CD4-positive, CD25-positive, alpha-beta regulatory T cell (primary cell): ENCODE data around the gene CCDC157. TPM values are rescaled to one million over a fixed set of nuclear protein-coding genes. Genes with fewer than 3 reads are reported as not detected.

ENCODE experiments used
- ATAC-seq, 2 donors: fragments of 150-1000 bp; cut with Tn5 transposase; one replicate each; pipeline ENCODE4 v1.10.0; 2021; ENCODE audit warnings: low read depth in 2 of 2, moderate number of reproducible peaks in 2 of 2, moderate library complexity in 1 of 2
- DNase-seq, 3 donors: peaks; one replicate each; pipeline versions ENCODE4 v3.0.0 to v3.0.0-alpha.2; 2012 to 2022; ENCODE audit warnings: mixed read lengths in 1 of 3
- H3K27ac ChIP-seq: one replicate; pipeline ENCODE4 v1.7.0; 2013; ENCODE audit warnings: mild to moderate bottlenecking, low read length; ENCODE audit not compliant: insufficient read depth, poor library complexity, severe bottlenecking
- H3K27me3 ChIP-seq: one replicate; pipeline ENCODE4 v1.7.0; 2013; ENCODE audit warnings: low read length; ENCODE audit not compliant: control insufficient read depth, insufficient read depth
- H3K36me3 ChIP-seq: one replicate; pipeline ENCODE4 v1.7.0; 2013; ENCODE audit warnings: mild to moderate bottlenecking, low read length, moderate library complexity; ENCODE audit not compliant: control insufficient read depth, insufficient read depth
- H3K4me1 ChIP-seq: 2 replicates; pipeline ENCODE4 v1.7.0; 2013; ENCODE audit warnings: mild to moderate bottlenecking, low read length; ENCODE audit not compliant: insufficient read depth, control insufficient read depth, poor library complexity, severe bottlenecking
- H3K4me3 ChIP-seq: one replicate; pipeline ENCODE4 v1.7.0; 2013; ENCODE audit warnings: low read depth, mild to moderate bottlenecking, low read length, moderate library complexity
- H3K9me3 ChIP-seq, 2 experiments: 1 replicate in 1 of 2; 2 replicates in 1 of 2; pipeline ENCODE4 v1.7.0; 2013; ENCODE audit warnings: low read length in 2 of 2, mild to moderate bottlenecking in 1 of 2, moderate library complexity in 1 of 2; ENCODE audit not compliant: control insufficient read depth in 2 of 2
- H3K27ac Mint-ChIP-seq, 3 donors: one replicate each; pipeline ENCODE4 v1.8.0; 2020 to 2022; ENCODE audit warnings: mild to moderate bottlenecking in 3 of 3, mixed read lengths in 3 of 3, moderate library complexity in 2 of 3
- H3K27me3 Mint-ChIP-seq: one replicate; pipeline ENCODE4 v1.8.0; 2022; ENCODE audit warnings: mild to moderate bottlenecking, mixed read lengths
- H3K36me3 Mint-ChIP-seq: one replicate; pipeline ENCODE4 v1.8.0; 2020; ENCODE audit warnings: mixed read lengths
- H3K4me1 Mint-ChIP-seq, 4 donors: one replicate each; pipeline ENCODE4 v1.8.0; 2020 to 2022; ENCODE audit warnings: mixed read lengths in 4 of 4, mild to moderate bottlenecking in 1 of 4
- H3K4me3 Mint-ChIP-seq, 4 donors: one replicate each; pipeline ENCODE4 v1.8.0; 2020 to 2022; ENCODE audit warnings: mild to moderate bottlenecking in 4 of 4, mixed read lengths in 4 of 4, moderate library complexity in 3 of 4
- H3K9me3 Mint-ChIP-seq, 7 donors: one replicate each; pipeline ENCODE4 v1.8.0; 2020 to 2022; ENCODE audit warnings: mixed read lengths in 7 of 7, mild to moderate bottlenecking in 3 of 7, moderate library complexity in 2 of 7
- polyA plus RNA-seq, 4 donors: library from polyadenylated mRNA; unstranded; fragments of 300-500 nt; fragmentation: Illumina TruSeq; gene quantifications; one replicate each; pipeline ENCODE4 v1.2.3, GENCODE V29; 2021
- total RNA-seq: library from RNA; stranded (reverse); gene quantifications from one replicate; pipeline ENCODE4 v1.2.3, GENCODE V29; 2022

CCDC157 gene
- total and polyA plus RNA-seq, 5 donors from 2014 or later: 1.3 to 7.1 (median 2.0) TPM

GRCh38 chr22:30327864-30328345 is 28.9 kb upstream of the CCDC157 start:
- ATAC-seq: no peak
- H3K9me3 Mint-ChIP-seq: no peaks in the 10 kb centered on the region

GRCh38 chr22:30328466-30329049 is 28.2 kb upstream of the CCDC157 start:
- Histone ChIP-seq H3K9me3 (no peaks in the 10 kb centered on the region), H3K27ac (peak overlapping the region; percentile 6), H3K4me1 (peaks cover 35% of the 10 kb centered on the region), H3K4me3 (no peak overlapping the region), H3K27me3 (no peaks in the 10 kb centered on the region), H3K36me3 (peaks cover 21% of the 10 kb centered on the region)
- Mint-ChIP-seq H3K4me3 (peak overlapping the region in 3 of 4 donors; percentile 73 to 89 (median 85)), H3K9me3 (no peaks in the 10 kb centered on the region), H3K36me3 (peaks cover 11% of the 10 kb centered on the region), H3K27me3 (no peaks in the 10 kb centered on the region), H3K27ac (peak overlapping the region; percentile 49 to 69 (median 55)), H3K4me1 (peaks cover 7 to 41% (median 32%) of the 10 kb centered on the region in 4 donors)
- ATAC-seq: no peak
- no peak for DNase-seq

More at GRCh38 chr22:30327864-30328345, 28.9 kb upstream of the CCDC157 start:
- peak overlapping the region; percentile 90 to 94 (median 94) for H3K27ac Mint-ChIP-seq
- Histone ChIP-seq H3K4me1 (peaks cover 42% of the 10 kb centered on the region), H3K27ac (peak overlapping the region; percentile 82), H3K4me3 (peak overlapping the region; percentile 71), H3K9me3 (no peaks in the 10 kb centered on the region), H3K36me3 (peaks cover 18% of the 10 kb centered on the region), H3K27me3 (no peaks in the 10 kb centered on the region)
- peaks cover 11 to 47% (median 38%) of the 10 kb centered on the region in 4 donors for H3K4me1 Mint-ChIP-seq
- no peaks in the 10 kb centered on the region for H3K27me3 Mint-ChIP-seq
- peaks cover 17% of the 10 kb centered on the region for H3K36me3 Mint-ChIP-seq
- H3K4me3 Mint-ChIP-seq: peak overlapping the region; percentile 28 to 89 (median 79)
- DNase-seq: no peak

GRCh38 chr22:30332551-30332950 is 24.3 kb upstream of the CCDC157 start:
- Histone ChIP-seq H3K4me1 (peaks cover 3% of the 10 kb centered on the region), H3K27ac (no peak overlapping the region), H3K27me3 (no peaks in the 10 kb centered on the region), H3K4me3 (no peak overlapping the region), H3K9me3 (no peaks in the 10 kb centered on the region), H3K36me3 (peaks cover 61% of the 10 kb centered on the region)
- H3K4me3 Mint-ChIP-seq: no peak overlapping the region
- H3K27me3 Mint-ChIP-seq: no peaks in the 10 kb centered on the region
- H3K36me3 Mint-ChIP-seq: peaks cover 32% of the 10 kb centered on the region
- no peak for DNase-seq
- peaks cover 5 to 12% (median 8%) of the 10 kb centered on the region in 4 donors for H3K4me1 Mint-ChIP-seq
- no peak for ATAC-seq
- H3K9me3 Mint-ChIP-seq: no peaks in the 10 kb centered on the region
- peak overlapping the region in 1 of 3 donors; percentile 14 for H3K27ac Mint-ChIP-seq

- Mint-ChIP-seq H3K36me3 (peaks cover 36% of the 10 kb centered on the region), H3K27me3 (no peaks in the 10 kb centered on the region), H3K27ac (peak overlapping the region in 2 of 3 donors; percentile 14 to 17), H3K9me3 (no peaks in the 10 kb centered on the region), H3K4me1 (peaks cover 0 to 7% (median 5%) of the 10 kb centered on the region in 4 donors), H3K4me3 (no peak overlapping the region)
- no peak for ATAC-seq
- no peak overlapping the region for H3K27ac ChIP-seq
- H3K4me3 ChIP-seq: no peak overlapping the region
- no peaks in the 10 kb centered on the region for H3K4me1 ChIP-seq
- no peaks in the 10 kb centered on the region for H3K9me3 ChIP-seq
- peaks cover 66% of the 10 kb centered on the region for H3K36me3 ChIP-seq
- DNase-seq: no peak
- H3K27me3 ChIP-seq: no peaks in the 10 kb centered on the region
Observed at GRCh38 chr22:30332994-30333706, 23.7 kb upstream of the CCDC157 start.

- peaks cover 40% of the 10 kb centered on the region for H3K36me3 Mint-ChIP-seq
- H3K27ac Mint-ChIP-seq: peak overlapping the region in 1 of 3 donors; percentile 17
- no peaks in the 10 kb centered on the region for H3K9me3 Mint-ChIP-seq
- H3K9me3 ChIP-seq: no peaks in the 10 kb centered on the region
- H3K27me3 Mint-ChIP-seq: no peaks in the 10 kb centered on the region
- H3K27ac ChIP-seq: no peak overlapping the region
- peaks cover 0 to 7% (median 5%) of the 10 kb centered on the region in 4 donors for H3K4me1 Mint-ChIP-seq
- no peaks in the 10 kb centered on the region for H3K27me3 ChIP-seq
- no peak for DNase-seq
- H3K4me1 ChIP-seq: no peaks in the 10 kb centered on the region
- no peak overlapping the region for H3K4me3 Mint-ChIP-seq
- ATAC-seq: no peak
- no peak overlapping the region for H3K4me3 ChIP-seq
- H3K36me3 ChIP-seq: peaks cover 71% of the 10 kb centered on the region
Observed at GRCh38 chr22:30333707-30334087, 23.1 kb upstream of the CCDC157 start.

GRCh38 chr22:30334646-30335045 is 22.2 kb upstream of the CCDC157 start:
- Histone ChIP-seq H3K27ac (no peak overlapping the region), H3K36me3 (peaks cover 80% of the 10 kb centered on the region), H3K4me3 (no peak overlapping the region), H3K4me1 (no peaks in the 10 kb centered on the region), H3K9me3 (no peaks in the 10 kb centered on the region), H3K27me3 (no peaks in the 10 kb centered on the region)
- ATAC-seq: no peak
- DNase-seq: no peak
- Mint-ChIP-seq H3K4me1 (peaks cover 0 to 7% (median 5%) of the 10 kb centered on the region in 4 donors), H3K9me3 (no peaks in the 10 kb centered on the region), H3K27ac (peak overlapping the region in 1 of 3 donors; percentile 67), H3K4me3 (no peak overlapping the region), H3K36me3 (peaks cover 43% of the 10 kb centered on the region), H3K27me3 (no peaks in the 10 kb centered on the region)

- no peaks in the 10 kb centered on the region for H3K27me3 Mint-ChIP-seq
- peaks cover 39% of the 10 kb centered on the region for H3K36me3 Mint-ChIP-seq
- H3K4me3 Mint-ChIP-seq: no peak overlapping the region
- H3K9me3 Mint-ChIP-seq: no peaks in the 10 kb centered on the region
- no peaks in the 10 kb centered on the region for H3K27me3 ChIP-seq
- H3K27ac Mint-ChIP-seq: peak overlapping the region in 1 of 3 donors; percentile 67
- H3K36me3 ChIP-seq: peaks cover 86% of the 10 kb centered on the region
- no peak overlapping the region for H3K27ac ChIP-seq
- H3K4me1 Mint-ChIP-seq: peaks cover 0 to 7% (median 5%) of the 10 kb centered on the region in 4 donors
- no peaks in the 10 kb centered on the region for H3K9me3 ChIP-seq
- DNase-seq (no peak), ATAC-seq (no peak)
- no peaks in the 10 kb centered on the region for H3K4me1 ChIP-seq
- no peak overlapping the region for H3K4me3 ChIP-seq
Observed at GRCh38 chr22:30335236-30335635, 21.6 kb upstream of the CCDC157 start.
